ENCODE results near the gene RDH12.
"Not testable (repeated sequence)": the region's sequence is repeated elsewhere in the genome, so short reads cannot be mapped to it uniquely, and the experiment has no call there.

RDH12 gene

DNA sequence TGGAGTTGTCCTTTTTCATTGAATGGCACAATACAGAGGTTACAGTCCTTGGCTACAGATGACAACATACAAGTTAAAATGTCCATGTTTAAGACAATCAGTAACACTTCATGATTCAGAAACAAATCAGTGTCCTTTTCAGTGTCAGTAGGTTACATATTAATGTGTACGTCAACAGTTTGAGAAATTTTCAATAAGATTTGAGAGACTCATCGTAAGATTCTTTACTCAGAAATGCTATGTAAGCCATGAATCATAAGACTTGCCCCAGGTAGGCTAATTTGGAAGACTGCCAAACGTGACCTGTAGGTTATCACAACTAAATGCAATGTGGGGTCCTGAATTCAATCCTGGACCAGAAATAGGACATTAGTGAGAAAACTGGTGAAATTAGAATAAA is 3.5 kb downstream of the RDH12 start:
- DNase-seq, result no peak

DNA sequence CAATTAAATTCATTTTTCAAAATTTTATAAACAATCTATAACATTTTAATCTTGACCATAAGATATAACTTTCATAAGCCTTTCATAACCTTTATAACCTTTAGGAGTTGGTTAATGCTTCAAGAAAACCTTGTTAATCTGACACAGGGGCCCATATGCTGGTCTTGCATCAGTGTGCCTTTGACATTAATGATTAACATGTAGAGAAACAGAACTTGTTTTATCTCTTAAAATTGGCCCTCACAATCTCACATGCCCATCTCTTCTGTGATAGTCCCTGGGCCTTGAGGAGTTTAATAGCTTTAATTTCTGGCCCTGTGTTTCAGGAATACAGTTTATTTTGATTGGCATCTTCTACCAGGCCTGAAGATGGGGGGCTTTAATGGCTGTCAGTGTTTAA is 7.7 kb downstream of the RDH12 start:
- DNase-seq, result not testable (repeated sequence)

DNA sequence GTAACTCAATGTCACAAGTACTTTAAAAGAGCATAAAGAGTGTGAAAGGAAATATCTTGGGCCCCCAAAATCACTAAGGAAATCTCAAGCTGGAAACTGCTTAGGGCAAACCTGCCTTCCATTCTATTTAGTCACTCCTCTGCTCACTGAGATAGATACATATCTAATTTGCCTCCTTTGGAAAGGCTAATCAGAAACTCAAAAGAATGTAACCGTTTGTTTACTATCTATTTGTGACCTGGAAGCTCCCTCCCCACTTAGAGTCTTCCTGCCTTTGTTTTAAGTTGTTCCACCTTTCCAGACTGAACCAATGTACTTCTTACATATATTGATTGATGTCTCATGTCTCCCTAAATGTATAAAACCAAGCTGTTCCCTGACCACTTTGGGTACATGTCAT is 8.1 kb downstream of the RDH12 start:
- DNase-seq, result not testable (repeated sequence)

DNA sequence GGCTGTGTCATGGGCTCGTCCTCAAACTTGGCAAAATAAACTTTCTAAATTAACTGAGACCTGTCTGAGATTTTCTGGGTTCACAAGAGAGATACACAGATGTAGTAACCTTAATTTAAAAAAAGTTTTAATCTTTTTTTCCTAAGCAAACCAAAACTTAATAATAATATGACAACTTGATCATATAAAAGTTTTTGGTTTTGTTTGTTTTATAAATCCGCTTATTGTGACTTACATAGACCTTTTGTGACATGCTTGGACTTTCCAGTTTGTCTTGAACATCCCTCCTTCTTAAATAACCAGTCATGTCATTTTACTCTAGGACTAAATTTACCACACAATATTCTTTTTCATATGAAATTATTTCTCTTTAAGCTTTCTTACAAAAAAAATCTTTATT is 8.5 kb downstream of the RDH12 start:
- no peak for DNase-seq

DNA sequence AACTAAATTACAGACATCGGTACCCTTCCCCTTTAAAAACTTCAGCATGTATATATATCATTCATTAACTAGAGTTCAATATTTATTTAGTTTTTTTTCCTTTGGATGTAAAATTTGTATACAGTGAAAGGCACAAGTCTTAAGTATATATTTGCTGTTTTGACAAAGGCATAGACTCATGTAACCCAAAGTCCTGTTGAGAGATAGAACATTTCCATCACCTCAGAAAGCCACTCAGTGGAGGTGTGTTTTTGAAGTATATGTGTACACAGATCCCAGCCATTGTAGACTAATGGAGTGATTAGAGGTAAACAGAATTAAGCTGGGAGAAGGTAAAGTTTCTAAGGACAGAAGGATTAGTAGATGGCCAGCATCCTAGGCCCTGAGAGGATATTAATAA is 15.4 kb downstream of the RDH12 start:
- no peak for DNase-seq

DNA sequence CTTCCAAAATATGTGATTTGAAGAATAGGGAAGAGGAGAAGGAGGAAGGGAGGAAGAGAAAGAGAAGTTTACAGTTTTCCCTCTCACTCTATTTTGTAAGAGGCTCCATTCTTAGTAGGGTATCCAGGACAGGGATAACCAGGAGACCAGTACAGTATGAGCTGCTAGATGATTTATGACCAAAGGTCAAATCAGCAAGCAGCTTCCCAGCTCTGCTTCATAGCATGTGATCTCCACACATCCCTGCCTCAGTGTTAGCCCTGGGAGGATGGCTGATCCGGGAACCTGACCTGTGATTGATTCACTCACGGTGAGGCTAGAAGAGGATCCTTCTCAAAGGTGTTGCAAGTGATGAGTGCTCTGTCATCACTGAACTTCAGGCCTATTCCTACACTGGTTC is 16.6 kb downstream of the RDH12 start:
- no peak for DNase-seq

DNA sequence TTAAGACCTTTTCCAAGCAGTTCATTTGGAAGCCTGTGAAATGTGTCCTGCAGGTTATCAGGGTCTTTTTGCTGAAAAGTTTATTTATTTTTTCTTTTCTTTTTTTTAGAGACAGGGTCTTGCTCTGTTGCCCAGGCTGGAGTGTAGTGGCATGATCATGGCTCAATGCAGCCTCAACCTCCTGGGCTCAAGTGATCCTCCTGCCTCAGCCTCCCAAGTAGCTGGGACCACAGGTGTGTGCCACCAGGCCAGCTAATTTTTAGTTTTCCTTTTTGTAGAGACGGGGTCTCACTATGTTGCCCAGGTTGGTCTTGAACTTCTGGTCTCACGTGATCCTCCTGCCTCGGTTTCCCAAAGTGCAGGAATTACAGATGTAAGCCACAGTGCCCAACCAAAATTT is 17.7 kb downstream of the RDH12 start:
- not testable (repeated sequence) for DNase-seq

DNA sequence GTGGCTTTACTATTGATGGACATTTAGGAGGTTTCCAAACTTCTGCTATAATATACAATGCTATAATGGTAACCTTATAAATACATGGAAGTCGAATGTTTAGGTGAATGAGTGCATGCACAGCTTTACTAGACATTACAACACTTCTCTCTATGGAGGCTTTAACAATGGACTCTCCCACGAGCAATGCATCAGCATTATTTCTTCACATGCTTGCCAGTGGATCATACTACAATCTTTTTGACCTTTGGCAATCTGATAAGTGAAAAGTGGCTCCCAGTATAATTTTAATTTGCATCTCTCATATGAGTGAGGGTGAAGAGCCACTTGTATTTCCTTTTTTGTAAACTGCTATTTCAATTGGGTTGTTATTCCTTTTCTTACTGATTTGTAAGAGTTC is 18.2 kb downstream of the RDH12 start:
- no peak for DNase-seq

DNA sequence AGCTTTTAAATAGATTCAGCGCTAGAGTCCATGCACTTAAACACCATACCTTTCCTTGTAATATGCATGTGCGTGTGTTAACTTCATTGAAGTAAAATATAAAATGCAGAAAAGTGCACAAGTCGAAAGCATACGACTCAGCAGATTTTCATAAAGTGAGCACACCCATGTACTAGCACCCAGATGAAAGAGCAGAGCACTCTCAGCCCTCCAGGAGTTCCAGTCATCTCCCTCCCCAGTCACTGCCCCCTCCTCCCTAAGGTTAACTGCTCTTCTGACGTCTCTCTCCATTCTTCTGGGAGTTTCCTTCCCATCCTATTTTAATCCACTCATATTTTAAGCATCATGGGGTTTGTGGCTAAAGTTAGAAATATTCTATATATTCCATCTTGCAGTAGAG is 20.2 kb downstream of the RDH12 start:
- no peak for DNase-seq

DNA sequence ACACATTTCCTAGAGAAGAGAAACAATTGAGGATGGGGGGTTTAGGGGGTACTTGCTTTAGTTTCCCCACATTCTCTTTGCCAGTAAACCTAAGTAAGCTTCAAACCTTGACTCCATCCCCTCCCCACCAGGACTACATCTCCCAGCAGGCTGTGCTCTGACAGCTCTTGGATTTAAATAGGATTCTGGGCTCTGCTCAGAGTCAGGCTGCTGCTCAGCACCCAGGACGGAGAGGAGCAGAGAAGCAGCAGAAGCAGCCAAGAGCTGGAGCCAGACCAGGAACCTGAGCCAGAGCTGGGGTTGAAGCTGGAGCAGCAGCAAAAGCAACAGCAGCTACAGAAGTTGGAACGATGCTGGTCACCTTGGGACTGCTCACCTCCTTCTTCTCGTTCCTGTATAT is 20.6 kb downstream of the RDH12 start:
- DNase-seq, result no peak

DNA sequence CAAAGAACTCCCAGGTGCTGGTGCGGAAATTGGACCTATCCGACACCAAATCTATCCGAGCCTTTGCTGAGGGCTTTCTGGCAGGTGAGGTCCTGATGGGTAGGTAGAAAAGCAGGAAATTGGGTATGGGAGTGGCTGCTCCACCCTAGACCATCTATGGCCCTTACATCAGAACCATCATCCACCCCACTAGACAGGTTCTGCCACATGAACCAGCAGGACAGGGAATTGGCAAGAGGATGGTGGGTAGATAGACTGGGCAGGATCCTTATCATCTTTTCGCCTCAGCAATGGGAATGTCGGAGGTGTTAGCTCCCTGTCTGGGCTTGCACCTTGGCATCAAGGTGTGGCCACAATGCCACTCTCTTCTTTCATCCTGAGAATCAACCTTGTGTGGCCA is 23.5 kb downstream of the RDH12 start:
- DNase-seq, result no peak

DNA sequence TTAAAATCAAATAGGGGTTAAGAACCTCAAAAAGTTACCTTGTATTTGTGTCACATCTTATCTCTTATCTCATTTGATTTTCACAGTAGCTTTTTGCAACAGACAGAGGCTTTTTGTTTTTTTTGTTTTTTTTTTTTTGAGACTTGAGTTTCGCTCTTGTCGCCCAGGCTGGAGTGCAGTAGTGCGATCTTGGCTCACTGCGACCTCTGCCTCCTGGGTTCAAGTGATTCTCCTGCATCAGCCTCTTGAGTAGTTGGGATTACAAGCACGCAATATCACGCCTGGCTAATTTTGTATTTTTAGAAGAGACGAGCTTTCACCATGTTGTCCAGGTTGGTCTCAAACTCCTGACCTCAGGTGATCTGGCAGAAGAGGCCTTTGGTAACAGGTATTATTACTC is 25.7 kb downstream of the RDH12 start:
- no peak for DNase-seq

DNA sequence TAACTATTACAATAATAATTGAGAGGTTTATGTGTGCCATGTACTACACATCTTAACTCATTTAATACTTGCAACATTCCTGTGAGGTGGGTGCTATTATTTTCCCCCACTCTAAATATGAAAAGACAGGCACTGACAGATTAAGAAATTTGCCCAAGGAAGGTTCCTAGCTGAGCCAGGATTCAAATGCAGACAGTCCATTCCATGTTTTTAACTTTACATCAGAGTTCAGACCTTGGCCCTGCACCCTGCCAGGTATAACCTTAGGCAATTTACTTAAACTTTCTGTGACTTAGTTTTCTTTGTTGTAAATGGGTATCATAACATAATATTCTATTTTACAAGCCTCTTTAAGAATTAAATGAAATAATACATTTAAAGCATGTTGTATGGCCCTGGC is 26.6 kb downstream of the RDH12 start:
- no peak for DNase-seq

DNA sequence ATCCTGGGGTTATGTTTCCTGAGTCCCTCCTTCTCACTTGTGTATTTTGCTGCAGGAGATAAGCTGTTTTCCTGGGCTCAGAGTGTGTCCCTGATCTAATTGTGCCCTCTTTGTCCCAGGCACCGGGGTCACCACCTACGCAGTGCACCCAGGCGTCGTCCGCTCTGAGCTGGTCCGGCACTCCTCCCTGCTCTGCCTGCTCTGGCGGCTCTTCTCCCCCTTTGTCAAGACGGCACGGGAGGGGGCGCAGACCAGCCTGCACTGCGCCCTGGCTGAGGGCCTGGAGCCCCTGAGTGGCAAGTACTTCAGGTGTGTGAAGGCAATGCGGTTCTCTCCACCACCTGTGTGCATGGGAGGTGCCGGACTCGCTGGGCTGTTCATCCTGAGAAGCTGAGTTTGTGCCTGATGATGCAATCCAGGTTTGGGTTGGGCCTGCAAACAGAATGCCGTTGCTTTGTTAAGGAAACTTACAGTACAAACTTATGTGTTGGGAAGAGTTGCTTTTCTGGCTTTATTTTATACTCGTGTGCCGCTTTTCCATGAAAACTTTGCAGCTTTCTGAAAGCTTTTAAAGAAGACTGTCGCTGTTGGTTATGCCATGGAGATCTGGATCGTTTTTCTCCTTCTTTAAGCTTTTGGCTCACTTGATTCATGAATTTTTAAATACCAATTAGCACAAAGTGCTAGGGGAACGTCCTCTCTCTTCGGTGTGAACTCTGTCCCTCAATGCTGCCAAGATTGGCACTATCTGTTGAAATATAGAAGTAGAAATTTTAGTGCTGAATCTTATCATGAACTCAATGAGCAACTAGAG is 27.6 kb downstream of the RDH12 start:
- DNase-seq, result no peak

DNA sequence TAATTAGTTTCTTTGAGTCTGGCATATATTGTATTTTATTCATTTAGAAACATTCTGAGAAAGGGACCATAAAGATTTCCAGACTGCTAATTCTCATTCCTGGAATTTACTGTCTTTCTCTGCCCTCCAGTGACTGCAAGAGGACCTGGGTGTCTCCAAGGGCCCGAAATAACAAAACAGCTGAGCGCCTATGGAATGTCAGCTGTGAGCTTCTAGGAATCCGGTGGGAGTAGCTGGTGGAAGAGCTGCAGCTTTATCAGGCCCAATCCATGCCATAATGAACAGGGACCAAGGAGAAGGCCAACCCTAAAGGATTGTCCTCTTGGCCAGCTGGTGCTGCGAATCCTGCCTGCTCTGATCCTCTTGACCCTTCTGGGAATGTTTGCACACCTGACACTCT is 31.9 kb downstream of the RDH12 start:
- DNase-seq, result no peak

DNA sequence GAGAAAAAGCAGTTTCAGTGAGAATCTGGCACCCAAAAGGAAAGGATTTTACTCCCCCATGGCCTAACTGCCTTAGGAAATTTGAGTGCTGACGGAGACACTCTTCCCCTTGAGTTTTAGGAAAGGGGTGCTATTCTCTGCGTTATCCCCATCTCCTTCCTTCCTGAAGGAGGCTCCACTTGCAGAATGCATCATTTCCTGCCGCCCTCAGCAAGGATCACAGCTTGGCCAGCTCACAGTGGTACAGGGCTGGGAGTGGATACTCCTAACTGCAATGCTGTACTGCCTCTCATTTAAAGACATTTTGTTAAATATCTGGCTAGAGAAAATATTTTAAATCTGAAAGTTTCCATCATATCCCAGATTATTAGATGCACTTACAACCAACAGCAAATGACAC is 33.0 kb downstream of the RDH12 start:
- DNase-seq, result no peak

DNA sequence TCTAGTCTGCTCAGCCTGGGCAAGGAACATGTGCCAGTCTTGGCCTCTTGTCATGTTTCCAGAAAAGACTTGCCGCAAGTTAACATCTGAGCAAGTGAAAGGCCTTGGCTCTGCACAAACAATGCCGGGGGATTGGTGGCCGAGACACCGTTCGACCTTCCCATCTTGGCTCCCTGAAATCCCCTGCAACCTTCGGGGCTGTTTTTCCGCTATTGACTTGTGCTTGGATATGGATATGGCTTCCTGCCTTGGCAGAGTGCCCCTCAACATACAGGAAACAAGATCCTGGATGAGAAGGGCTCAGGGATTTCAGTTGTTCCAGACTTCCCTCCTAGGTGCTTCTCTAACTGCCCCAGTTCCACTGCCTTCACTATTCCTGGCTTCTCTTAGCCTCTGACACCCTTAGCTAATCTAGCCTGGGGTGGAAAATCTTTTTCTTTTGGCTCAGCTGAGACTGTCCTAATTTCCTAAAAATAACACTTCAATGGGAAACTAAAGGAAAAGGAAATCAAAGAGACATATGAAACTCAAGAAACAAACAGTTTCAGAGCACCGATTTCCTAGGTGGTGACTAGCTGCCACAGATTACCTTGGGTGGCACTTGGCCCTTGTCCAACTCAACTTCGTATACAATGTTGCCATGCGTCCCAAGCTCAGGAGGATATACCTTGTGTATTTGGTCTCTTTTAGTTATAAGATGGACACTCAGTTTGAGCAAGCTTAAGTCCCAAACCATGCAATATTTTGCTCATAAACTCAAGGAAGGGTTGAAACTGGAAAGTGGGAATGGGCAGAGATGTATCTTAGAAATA is 33.9 kb downstream of the RDH12 start:
- DNase-seq, result no peak

DNA sequence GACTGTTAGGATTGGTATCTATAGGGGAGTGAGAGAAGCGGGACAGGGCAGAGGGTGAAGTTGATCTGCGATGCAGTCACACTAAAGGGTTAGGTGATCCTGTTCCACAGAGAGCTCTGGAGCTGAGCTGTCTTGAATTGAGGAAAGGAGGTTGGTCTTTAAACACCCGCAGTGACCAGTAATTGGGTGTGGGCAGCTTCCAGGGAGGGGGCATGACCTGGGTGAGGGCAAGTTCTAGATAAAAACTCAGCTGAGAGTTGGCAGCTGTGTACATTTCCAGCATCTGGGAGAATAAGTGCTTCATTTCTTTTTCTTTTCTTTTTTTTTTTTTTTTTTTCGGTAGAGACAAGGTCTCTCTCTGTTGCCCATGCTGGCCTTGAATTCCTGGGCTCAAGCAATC is 35.1 kb downstream of the RDH12 start:
- no peak for DNase-seq

DNA sequence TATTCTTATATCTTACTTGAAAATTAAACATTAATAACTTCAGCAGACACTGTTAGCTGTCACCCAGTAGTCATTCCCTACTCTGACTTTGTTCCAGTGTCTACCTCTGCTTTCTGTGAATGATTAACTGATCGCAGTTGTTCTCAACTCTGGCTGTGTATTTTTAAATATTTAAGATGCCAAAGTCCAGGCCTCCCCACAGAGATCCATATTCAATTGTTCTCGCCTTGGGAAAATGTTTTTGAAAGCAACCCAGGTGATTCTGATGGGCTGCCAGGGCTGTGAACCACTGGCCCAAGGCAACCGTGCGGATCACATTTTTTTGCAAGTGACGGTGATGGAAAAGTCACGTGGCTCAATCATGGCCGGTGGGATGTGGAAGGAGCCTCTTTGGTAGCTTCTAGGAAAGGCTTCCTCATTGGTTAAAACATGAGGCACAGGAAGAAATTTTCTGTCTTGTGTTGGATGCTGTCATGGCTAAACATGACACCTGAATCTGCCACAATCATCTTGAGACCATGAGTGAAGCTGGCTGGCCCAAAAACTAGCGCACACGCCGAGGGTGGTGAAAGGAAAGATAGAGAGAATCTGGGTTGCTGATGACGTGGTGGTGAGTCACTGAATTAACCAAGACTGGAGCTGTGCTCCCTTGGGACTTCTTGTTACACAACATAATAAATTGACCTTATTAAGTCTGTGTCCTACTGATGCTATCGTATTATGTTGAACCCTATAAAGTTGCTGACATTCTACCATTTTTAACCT is 37.2 kb downstream of the RDH12 start:
- no peak for DNase-seq

DNA sequence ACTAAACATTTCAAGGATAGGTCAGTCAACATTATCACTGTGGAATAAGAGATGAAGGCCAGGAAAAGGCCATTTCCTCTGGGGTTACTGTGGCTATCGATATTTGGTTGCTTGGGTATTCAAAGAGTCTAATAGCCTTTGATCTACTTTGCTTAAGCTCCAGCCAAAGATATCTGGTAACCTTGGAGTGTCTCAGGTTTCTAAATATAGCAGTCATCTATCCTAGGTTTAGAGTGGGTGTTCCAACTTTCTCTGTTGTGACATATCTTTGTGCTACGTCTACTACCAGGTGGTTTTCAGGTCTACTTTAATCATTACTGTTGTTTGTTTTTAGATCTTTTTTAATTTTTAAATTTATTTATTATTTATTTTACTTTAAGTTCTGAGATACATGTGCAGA is 42.4 kb downstream of the RDH12 start:
- no peak for DNase-seq

DNA sequence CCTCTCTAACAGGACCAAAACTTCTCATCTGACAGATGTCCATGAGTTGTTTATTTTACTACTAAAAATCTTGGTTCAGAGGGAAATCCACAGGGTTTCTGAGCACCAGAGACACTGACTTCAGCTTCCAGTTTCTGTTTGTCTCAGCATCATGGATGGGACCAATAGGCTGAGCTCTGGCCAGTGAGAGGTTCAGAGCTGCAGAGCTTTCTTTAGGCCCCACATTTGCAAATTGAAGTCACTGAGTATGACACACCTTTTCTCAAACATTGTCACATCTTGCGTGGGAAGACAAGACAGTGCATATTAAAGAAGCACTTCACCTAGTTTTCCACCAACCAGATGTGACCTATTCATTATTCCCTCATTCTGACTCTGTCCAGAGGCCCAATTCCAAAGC is 45.2 kb downstream of the RDH12 start:
- no peak for DNase-seq

DNA sequence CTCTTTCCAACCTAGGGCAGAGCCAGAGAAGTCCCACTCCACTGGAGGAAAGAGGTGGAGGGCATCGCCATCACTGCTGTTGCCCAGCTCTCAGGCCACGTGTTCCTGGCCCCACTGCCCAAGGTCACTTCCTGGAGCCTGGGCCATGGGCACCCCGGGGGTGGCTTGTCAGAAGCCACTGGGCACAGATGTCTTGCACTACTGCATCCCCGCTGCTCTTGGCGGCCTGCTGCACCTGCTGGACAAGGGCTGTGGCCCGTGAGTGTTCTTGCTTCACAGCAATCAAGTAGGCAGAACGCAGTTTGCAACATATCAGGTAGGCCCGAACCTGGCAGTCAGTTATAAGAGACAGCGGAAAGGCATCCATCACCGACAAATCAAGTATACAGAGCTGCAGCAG is 46.6 kb downstream of the RDH12 start:
- no peak for DNase-seq

DNA sequence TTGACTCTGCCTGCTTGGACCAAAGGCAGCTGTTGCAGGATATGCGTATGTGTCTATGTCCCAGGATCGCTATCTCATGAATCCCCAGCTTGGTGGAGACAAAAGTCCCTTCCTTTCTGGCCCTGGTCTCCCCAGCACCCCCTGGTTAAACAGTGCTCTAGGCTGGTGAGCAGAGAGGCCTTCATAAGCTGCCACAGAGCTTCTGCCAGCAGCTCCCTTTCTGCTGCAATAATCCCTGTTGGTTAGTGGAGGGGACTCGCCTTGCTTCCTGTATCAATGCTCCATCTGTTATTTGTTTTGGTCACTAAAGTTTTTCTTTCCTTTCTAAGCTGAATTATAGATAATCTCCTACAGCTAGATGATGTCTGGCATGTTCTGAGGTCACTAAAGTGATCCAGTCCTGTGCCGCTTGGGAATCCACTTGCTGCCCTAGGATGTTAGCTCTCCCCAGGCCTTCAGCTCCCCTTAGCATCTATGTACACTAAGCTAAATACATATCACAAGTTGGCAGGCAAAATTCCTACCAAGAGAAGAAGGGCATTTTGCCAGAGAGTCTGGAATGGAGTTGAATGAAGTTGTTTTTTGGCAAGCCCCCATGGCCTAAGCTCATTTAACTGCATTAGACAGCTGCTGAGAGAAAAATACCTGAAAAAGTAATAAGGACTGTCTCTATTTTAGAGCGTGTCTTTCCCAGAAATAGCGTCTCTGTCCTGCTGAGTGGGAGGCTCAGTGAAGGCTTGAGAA is 47.8 kb downstream of the RDH12 start:
- DNase-seq, result peak; percentile 20

Measured in NCI-H1105 treated with DMSO at 0.1 percent for 48 hours (cell line).